ENCODE results near the gene DPYSL4.
"Not testable (repeated sequence)": the region's sequence is repeated elsewhere in the genome, so short reads cannot be mapped to it uniquely, and the experiment has no call there.

The DPYSL4 gene

GRCh38 chr10:132207536-132208461 lies 21.1 kb downstream of the DPYSL4 start:
- no peak for DNase-seq (ENCODE audit: low spot score)

DNA sequence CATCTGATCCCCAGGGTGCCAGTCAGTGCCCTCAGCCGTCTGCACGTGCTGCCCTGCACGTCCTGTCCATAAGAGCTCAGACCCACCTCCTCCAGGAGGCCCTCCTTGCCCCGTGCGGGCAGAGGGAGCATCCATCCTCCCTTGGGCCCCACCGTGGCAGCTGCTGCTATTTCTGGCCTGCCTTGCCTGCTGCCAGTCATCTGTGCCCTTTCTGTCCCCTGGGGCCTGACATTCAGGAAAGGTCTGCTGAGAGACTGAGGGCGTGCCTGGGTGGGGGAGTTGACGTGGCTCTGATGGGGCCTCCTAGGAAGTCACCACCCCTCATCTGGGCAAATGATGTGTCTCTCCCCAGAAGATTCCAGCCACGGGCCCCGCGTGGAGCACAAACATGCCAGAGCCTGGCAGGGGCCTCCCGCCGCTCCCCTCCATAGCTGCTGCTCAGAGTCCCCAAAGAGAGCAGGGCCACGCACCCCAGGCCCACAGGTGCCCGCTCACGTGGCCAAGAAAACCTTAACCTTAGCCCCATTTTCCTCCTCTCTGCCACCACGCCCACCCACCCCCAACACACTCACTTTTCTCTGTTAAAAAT lies 21.8 kb downstream of the DPYSL4 start:
- DNase-seq (ENCODE audit: low spot score) = no peak

DNA sequence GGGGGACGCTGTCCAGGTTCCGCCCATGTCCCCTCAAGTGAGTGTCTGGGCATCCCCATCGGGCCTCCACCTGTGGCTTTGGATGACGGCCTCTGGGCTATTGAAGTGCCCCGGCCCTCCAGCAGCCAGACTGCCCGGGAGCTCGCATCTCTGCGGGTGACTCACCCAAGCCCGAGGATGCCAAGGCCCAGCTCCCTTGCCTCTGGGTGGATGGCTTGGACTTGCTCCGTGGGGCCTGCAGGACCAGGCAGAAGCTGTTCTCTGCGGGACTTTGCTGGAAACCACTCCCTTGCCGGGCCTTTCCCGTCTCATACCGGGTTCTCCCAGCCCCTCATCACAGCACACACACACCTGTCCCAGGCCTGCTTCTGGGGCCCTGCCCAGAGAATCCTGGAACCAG lies 22.4 kb downstream of the DPYSL4 start:
- no peak for DNase-seq (ENCODE audit: low spot score)

- no peak for DNase-seq (ENCODE audit: low spot score)
These were observed 23.3 kb downstream of the DPYSL4 start for GRCh38 chr10:132209978-132210530.

GRCh38 chr10:132210766-132211165 lies 24.0 kb downstream of the DPYSL4 start:
- no peak for DNase-seq (ENCODE audit: low spot score)

- no peak for DNase-seq (ENCODE audit: low spot score)
These were observed 24.5 kb downstream of the DPYSL4 start for GRCh38 chr10:132211246-132211645.

GRCh38 chr10:132212816-132213215 lies 26.1 kb downstream of the DPYSL4 start:
- no peak for DNase-seq (ENCODE audit: low spot score)

DNA sequence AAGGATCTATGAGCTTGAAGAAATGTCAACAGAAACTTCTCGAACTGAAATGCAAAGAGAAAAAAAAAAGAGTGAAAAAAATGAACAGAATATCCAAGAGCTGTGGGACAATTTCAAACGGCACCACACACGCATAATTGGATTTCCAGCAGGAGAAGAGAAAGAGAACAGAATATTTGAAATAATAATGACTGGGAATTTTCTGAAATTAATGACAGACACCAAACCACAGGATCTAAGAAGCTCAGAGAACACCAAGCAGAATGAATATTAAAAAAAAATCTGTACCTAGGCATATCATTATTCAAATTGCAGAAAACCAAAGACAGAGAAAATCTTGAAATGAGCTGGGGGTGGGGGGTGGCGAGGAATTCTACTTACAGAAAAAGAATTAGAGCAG lies 27.2 kb downstream of the DPYSL4 start:
- DNase-seq (ENCODE audit: low spot score) = no peak

- not testable (repeated sequence) for DNase-seq (ENCODE audit: low spot score)
These were observed 29.7 kb downstream of the DPYSL4 start for GRCh38 chr10:132216441-132216840.

- no peak for DNase-seq (ENCODE audit: low spot score)
These were observed 32.7 kb downstream of the DPYSL4 start for GRCh38 chr10:132219486-132219885.

DNA sequence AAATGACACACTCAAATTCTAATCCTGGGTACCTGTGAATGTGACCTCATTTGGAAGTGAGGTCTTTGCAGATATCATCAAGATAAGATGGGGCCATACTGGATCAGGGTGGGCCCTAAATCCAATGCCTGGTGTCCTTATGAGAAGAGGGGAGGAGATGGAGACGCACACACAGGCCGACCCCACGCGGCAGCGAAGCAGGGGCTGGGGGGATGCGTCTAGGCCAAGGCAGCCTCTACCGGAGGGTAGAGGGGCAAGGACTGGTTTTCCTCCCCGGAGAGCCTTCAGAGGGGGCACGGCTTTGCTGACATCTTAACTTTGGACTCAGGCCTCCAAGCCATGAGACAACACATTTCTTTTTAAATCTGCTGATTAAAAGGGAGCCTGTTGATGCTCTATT lies 33.3 kb downstream of the DPYSL4 start:
- no peak for DNase-seq (ENCODE audit: low spot score)

- DNase-seq (ENCODE audit: low spot score) = not testable (repeated sequence)
These were observed 34.2 kb downstream of the DPYSL4 start for GRCh38 chr10:132220996-132221395.

DNA sequence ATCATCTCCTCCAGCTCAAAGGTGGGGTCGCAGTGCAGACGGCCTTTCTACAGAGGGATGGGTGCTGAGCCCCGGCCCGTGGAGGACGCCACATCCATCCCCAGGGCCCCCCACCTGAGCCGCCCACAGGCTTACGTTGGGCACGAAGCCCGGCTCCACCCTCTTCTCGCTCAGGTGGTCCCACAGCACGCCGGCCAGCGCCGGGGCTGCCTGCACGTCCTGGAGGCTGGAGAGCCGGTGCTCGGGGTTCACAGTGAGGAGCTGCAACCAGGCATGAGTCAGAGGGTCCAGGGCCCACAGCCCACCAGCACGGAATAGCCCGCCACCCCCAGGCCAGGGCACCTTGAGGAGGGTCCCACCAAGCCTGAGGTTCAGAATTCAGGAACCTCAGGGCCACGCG lies 36.0 kb downstream of the DPYSL4 start:
- DNase-seq (ENCODE audit: low spot score) = no peak

DNA sequence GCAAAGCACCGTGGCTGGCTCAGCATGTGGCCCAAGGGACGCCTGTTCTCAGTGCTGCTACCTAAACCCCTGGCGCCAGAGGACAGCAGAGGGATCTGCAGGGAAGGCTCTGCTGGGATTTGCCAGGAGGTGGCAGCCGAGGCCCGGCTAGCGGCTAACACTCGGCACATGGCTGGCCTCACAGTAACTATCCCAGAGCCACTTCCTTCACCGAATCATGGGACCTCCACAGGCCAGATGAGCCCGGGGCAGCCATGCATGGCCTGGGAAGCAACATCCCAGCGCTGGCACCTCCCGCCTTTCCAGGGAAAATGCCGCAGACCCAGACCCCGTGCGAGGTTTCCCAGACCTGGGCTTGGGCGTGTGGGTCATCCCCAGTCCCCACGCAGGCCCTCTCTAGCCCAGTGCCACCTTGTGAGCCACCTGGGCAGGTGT lies 36.4 kb downstream of the DPYSL4 start:
- DNase-seq (ENCODE audit: low spot score) = no peak

GRCh38 chr10:132223611-132224342 lies 37.0 kb downstream of the DPYSL4 start:
- no peak for DNase-seq (ENCODE audit: low spot score)

DNA sequence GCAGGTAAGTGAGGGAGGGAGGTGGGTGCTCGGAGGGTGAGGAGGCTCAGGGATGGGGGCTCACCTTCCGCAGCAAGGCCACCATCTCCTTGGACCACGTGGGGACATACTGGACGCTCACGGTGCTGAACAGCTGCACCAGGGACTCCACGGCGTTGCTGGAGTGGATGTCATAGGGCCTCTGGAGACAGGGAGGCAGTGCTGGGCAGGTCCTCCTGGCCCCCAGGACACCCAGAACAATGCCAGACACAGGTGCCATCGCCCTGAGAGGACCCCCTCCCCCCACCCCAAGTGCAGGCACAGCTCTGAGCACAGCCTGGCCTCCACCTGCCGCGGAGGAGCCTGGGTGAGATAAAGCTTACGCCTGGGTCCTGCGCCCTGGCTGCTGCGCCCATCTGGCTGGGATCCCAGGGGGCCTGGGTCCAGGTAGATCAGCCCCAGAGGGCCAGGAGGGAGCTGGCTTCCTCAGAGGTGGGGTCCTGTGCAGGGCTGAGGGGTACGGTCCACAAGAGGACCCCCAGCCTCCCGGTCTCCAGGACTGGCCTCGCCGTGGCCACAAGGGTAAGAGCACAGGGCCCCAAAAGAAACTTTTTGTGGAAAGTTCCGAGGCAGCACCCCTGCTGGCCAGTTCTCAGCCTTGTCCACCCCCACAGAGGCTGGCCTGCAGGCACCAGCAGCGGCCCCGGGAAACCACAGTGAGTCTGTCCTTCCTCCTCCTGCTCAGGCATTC lies 37.8 kb downstream of the DPYSL4 start:
- DNase-seq (ENCODE audit: low spot score) = no peak

- no peak for DNase-seq (ENCODE audit: low spot score)
These were observed 38.5 kb downstream of the DPYSL4 start for GRCh38 chr10:132225073-132225848.

GRCh38 chr10:132225849-132226205 lies 39.1 kb downstream of the DPYSL4 start:
- DNase-seq (ENCODE audit: low spot score) = no peak

- no peak for DNase-seq (ENCODE audit: low spot score)
These were observed 40.0 kb downstream of the DPYSL4 start for GRCh38 chr10:132226586-132227405.

- DNase-seq (ENCODE audit: low spot score) = no peak
These were observed 41.2 kb downstream of the DPYSL4 start for GRCh38 chr10:132227851-132228390.
